DND-41 (cell line): Measurements from ENCODE around the gene KCNH3.
A peak's percentile ranks its signal among the peaks of the same experiment; 100 is the strongest.
"Not testable (repeated sequence)": the region's sequence is repeated elsewhere in the genome, so short reads cannot be mapped to it uniquely, and the experiment has no call there.

ENCODE experiments used
- ATAC-seq: fragments of 200-7000 bp; cut with Tn5 transposase; 3 replicates; pipeline ENCODE4 v1.9.1; 2021; ENCODE audit warnings: low read depth; ENCODE audit not compliant: insufficient read depth
- DNase-seq: peaks from one replicate; pipeline ENCODE4 v3.0.0-alpha.2; 2020
- H2AFZ ChIP-seq: 2 replicates; pipeline ENCODE4 v1.6.0; 2012; ENCODE audit warnings: low read depth, low read length
- H3K27ac ChIP-seq: 2 replicates; pipeline ENCODE4 v1.5.1; 2012; ENCODE audit warnings: low read length, inconsistent platforms
- H3K27me3 ChIP-seq: fragments of 200-600 bp; sonication (generic); 2 replicates; pipeline ENCODE4 v1.6.0; 2012; ENCODE audit warnings: low read length, mild to moderate bottlenecking, inconsistent platforms; ENCODE audit not compliant: insufficient read depth, poor library complexity
- H3K36me3 ChIP-seq: 2 replicates; pipeline ENCODE4 v1.5.1; 2012; ENCODE audit warnings: low read length, inconsistent platforms; ENCODE audit not compliant: insufficient read depth
- H3K4me1 ChIP-seq: 2 replicates; pipeline ENCODE4 v1.5.1; 2012; ENCODE audit warnings: mild to moderate bottlenecking, low read length; ENCODE audit not compliant: insufficient read depth
- H3K4me2 ChIP-seq: 2 replicates; pipeline ENCODE4 v1.6.0; 2012; ENCODE audit warnings: mild to moderate bottlenecking, moderate library complexity, low read length, inconsistent platforms; ENCODE audit not compliant: insufficient read depth
- H3K4me3 ChIP-seq, 2 experiments: fragments of 200-600 bp in 1 of 2; shearing (Covaris generic) in 1 of 2; 2 replicates each; pipeline ENCODE4 v1.5.1; 2012 to 2016; ENCODE audit warnings: inconsistent platforms in 2 of 2, low read length in 2 of 2, mild to moderate bottlenecking in 2 of 2, low read depth in 1 of 2, moderate library complexity in 1 of 2
- H3K79me2 ChIP-seq: 2 replicates; pipeline ENCODE4 v1.6.0; 2012; ENCODE audit warnings: low read length, inconsistent platforms; ENCODE audit not compliant: insufficient read depth
- H3K9ac ChIP-seq: 2 replicates; pipeline ENCODE4 v1.6.0; 2012; ENCODE audit warnings: low read depth, mild to moderate bottlenecking, inconsistent platforms, low read length, moderate library complexity
- H3K9me3 ChIP-seq: 2 replicates; pipeline ENCODE4 v1.5.1; 2012; ENCODE audit warnings: low read length, moderate library complexity, mild to moderate bottlenecking, inconsistent platforms; ENCODE audit not compliant: insufficient read depth, severe bottlenecking
- H4K20me1 ChIP-seq: 2 replicates; pipeline ENCODE4 v1.6.0; 2012; ENCODE audit warnings: low read length; ENCODE audit not compliant: insufficient read depth
- EZH2 ChIP-seq: IDR thresholded peaks from 3 replicates; pipeline ENCODE4 v1.6.1; 2012; ENCODE audit warnings: borderline replicate concordance, low read depth, mild to moderate bottlenecking, moderate library complexity, low read length, inconsistent platforms; ENCODE audit not compliant: severe bottlenecking
- TF ChIP-seq, protein P1 (sequence below): IDR thresholded peaks from 2 replicates; pipeline ENCODE4 v1.5.1; 2012; ENCODE audit warnings: borderline replicate concordance, low read length, moderate library complexity, mild to moderate bottlenecking; ENCODE audit not compliant: poor library complexity, severe bottlenecking; ENCODE audit errors: extremely low read depth

KCNH3 gene

GRCh38 chr12:49598527-49598926, 59.7 kb downstream of the KCNH3 start:
- no peak for ATAC-seq
- no peaks in the 10 kb centered on the region for H3K9me3 ChIP-seq
- TF ChIP-seq, protein P1, sequence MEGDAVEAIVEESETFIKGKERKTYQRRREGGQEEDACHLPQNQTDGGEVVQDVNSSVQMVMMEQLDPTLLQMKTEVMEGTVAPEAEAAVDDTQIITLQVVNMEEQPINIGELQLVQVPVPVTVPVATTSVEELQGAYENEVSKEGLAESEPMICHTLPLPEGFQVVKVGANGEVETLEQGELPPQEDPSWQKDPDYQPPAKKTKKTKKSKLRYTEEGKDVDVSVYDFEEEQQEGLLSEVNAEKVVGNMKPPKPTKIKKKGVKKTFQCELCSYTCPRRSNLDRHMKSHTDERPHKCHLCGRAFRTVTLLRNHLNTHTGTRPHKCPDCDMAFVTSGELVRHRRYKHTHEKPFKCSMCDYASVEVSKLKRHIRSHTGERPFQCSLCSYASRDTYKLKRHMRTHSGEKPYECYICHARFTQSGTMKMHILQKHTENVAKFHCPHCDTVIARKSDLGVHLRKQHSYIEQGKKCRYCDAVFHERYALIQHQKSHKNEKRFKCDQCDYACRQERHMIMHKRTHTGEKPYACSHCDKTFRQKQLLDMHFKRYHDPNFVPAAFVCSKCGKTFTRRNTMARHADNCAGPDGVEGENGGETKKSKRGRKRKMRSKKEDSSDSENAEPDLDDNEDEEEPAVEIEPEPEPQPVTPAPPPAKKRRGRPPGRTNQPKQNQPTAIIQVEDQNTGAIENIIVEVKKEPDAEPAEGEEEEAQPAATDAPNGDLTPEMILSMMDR, result no peak
- TF ChIP-seq EZH2, result no peak

DNA sequence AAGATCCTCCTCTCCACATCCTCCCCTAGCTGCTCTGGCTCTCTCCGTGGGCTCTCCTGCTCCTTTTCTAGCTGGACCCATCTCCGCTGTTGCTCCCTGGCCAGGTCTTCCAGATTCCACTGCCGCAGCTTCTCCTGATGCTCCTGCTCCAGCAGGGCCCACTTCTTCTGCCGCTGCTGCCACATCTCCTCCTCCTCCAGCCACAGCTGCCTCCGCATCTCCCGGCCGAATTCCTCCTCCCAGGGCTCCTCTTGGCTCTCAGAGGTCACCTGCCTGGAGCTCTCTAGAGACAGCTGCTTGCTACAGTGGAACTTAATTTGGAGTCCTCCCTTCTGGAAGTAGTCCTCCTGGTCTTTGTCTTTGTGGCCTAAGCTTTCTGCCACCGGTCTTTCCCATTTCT, 61.1 kb downstream of the KCNH3 start:
- Histone ChIP-seq H2AFZ (no peak overlapping the region), H3K79me2 (no peaks in the 10 kb centered on the region), H3K4me3 (no peak overlapping the region), H4K20me1 (no peaks in the 10 kb centered on the region), H3K9ac (no peak overlapping the region), H3K36me3 (no peaks in the 10 kb centered on the region), H3K9me3 (no peaks in the 10 kb centered on the region), H3K4me2 (no peak overlapping the region), H3K4me1 (no peaks in the 10 kb centered on the region), H3K27ac (no peak overlapping the region), H3K27me3 (no peaks in the 10 kb centered on the region)
- ATAC-seq (no peak), DNase-seq (no peak)
- no peak for TF ChIP-seq EZH2
- TF ChIP-seq, protein P1, result no peak

More at GRCh38 chr12:49598527-49598926, 59.7 kb downstream of the KCNH3 start:
- no peaks in the 10 kb centered on the region for H3K27me3 ChIP-seq
- H3K4me1 ChIP-seq, result no peaks in the 10 kb centered on the region
- no peak overlapping the region for H3K4me2 ChIP-seq
- no peak overlapping the region for H3K9ac ChIP-seq
- no peaks in the 10 kb centered on the region for H3K79me2 ChIP-seq
- no peak for DNase-seq
- H3K27ac ChIP-seq, result no peak overlapping the region
- no peaks in the 10 kb centered on the region for H4K20me1 ChIP-seq
- no peaks in the 10 kb centered on the region for H3K36me3 ChIP-seq
- H3K4me3 ChIP-seq, result no peak overlapping the region
- no peak overlapping the region for H2AFZ ChIP-seq

GRCh38 chr12:49603721-49604120, 64.9 kb downstream of the KCNH3 start:
- no peak overlapping the region for H3K4me2 ChIP-seq
- H3K4me1 ChIP-seq, result no peaks in the 10 kb centered on the region
- ATAC-seq (no peak), DNase-seq (no peak)
- no peaks in the 10 kb centered on the region for H3K79me2 ChIP-seq
- no peak overlapping the region for H2AFZ ChIP-seq
- no peaks in the 10 kb centered on the region for H3K27me3 ChIP-seq
- H3K9ac ChIP-seq, result no peak overlapping the region
- no peaks in the 10 kb centered on the region for H3K36me3 ChIP-seq
- TF ChIP-seq, protein P1, result no peak
- TF ChIP-seq EZH2, result no peak
- H3K9me3 ChIP-seq, result no peaks in the 10 kb centered on the region
- H4K20me1 ChIP-seq, result no peaks in the 10 kb centered on the region
- H3K4me3 ChIP-seq, result no peak overlapping the region
- H3K27ac ChIP-seq, result no peak overlapping the region

DNA sequence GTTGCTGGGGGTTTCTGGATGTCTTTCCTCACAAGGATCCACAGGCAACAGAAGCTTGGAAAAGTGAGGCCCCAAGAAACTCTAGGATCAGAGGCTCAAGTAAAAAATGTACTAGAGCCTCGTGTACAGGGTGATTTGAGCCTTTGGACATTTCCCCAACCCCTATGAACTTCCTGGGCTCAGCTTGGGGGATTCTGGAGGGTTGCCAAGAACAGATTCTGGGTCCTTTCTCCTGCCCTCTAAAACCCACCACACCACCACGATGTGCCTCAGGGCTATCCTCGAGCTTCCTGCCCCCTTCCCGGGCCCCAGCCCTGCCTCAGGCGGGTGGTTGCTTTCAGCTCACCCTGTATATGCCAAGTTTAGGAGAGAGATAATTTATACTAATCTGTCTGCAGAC, 66.0 kb downstream of the KCNH3 start:
- DNase-seq, result peak; percentile 18
- no peaks in the 10 kb centered on the region for H4K20me1 ChIP-seq
- no peak overlapping the region for H3K9ac ChIP-seq
- H3K4me2 ChIP-seq, result no peak overlapping the region
- TF ChIP-seq EZH2, result no peak
- TF ChIP-seq, protein P1, result no peak
- no peak overlapping the region for H3K4me3 ChIP-seq
- no peak overlapping the region for H3K27ac ChIP-seq
- no peak overlapping the region for H2AFZ ChIP-seq
- H3K36me3 ChIP-seq, result no peaks in the 10 kb centered on the region
- no peaks in the 10 kb centered on the region for H3K27me3 ChIP-seq
- H3K79me2 ChIP-seq, result no peaks in the 10 kb centered on the region
- ATAC-seq, result no peak
- H3K9me3 ChIP-seq, result no peaks in the 10 kb centered on the region
- no peaks in the 10 kb centered on the region for H3K4me1 ChIP-seq

- not testable (repeated sequence) for ATAC-seq, H3K4me1 ChIP-seq, H3K9me3 ChIP-seq, H3K79me2 ChIP-seq, H3K27ac ChIP-seq, H4K20me1 ChIP-seq, H3K36me3 ChIP-seq, H3K4me2 ChIP-seq, H3K4me3 ChIP-seq, DNase-seq, H2AFZ ChIP-seq, H3K27me3 ChIP-seq, H3K9ac ChIP-seq
Measured at GRCh38 chr12:49605539-49605938, 66.7 kb downstream of the KCNH3 start, which contains the start of gene FAM186B. Gene FAM186B (minus strand): TSS chr12:49605639. CDS start chr12:49605477, 162 bp downstream.
